Body of pancreas (tissue), 4 donors: Measurements from ENCODE around the gene BRD8. TPM values are rescaled to one million over a fixed set of nuclear protein-coding genes. Genes with fewer than 3 reads are reported as not detected.
"Not testable (repeated sequence)": the region's sequence is repeated elsewhere in the genome, so short reads cannot be mapped to it uniquely, and the experiment has no call there.

Experiments
- ATAC-seq: fragments of 150-250 bp; one replicate; pipeline ENCODE4 v1.9.1; 2016
- DNase-seq, 4 donors: peaks; one replicate each; pipeline ENCODE4 v3.0.0-alpha.2; 2019
- H3K27ac ChIP-seq, 4 donors: fragments of 200-600 bp; sonication (generic); 1 replicate in 3 of 4; 2 replicates in 1 of 4; pipeline versions ENCODE4 v1.5.1 to v1.6.1; 2016 to 2019; ENCODE audit warnings: mild to moderate bottlenecking in 1 of 4, mixed read lengths in 1 of 4, moderate library complexity in 1 of 4
- H3K27me3 ChIP-seq, 2 donors: fragments of 200-600 bp; sonication (generic); one replicate each; pipeline ENCODE4 v1.6.0; 2016; ENCODE audit warnings: mild to moderate bottlenecking in 1 of 2
- H3K36me3 ChIP-seq, 2 donors: fragments of 200-600 bp; sonication (generic); replicated peaks in 1 of 2; 2 replicates each; pipeline ENCODE4 v1.5.1; 2016; ENCODE audit warnings: low read depth in 2 of 2; ENCODE audit not compliant: insufficient read depth in 1 of 2
- H3K4me1 ChIP-seq: fragments of 200-600 bp; sonication (generic); one replicate; pipeline ENCODE4 v1.6.0; 2016
- H3K4me3 ChIP-seq, 2 donors: fragments of 200-600 bp; sonication (generic); 1 replicate in 1 of 2; 2 replicates in 1 of 2; pipeline ENCODE4 v1.5.1; 2016 to 2019
- H3K9me3 ChIP-seq, 3 donors: fragments of 200-600 bp; sonication (generic); 1 replicate in 2 of 3; 2 replicates in 1 of 3; pipeline ENCODE4 v1.5.1; 2016
- CTCF ChIP-seq, 7 experiments: fragments of 450-650 bp in 4 of 7; fragments of 200-600 bp in 3 of 7; sonication (generic) in 3 of 7; IDR thresholded peaks; one replicate each; pipeline ENCODE4 v1.5.1; 2016 to 2019; ENCODE audit warnings: antibody characterized with exemption in 7 of 7
- POLR2A ChIP-seq, 3 donors: fragments of 450-650 bp; IDR thresholded peaks; one replicate each; pipeline ENCODE4 v1.6.1; 2016; ENCODE audit warnings: antibody characterized with exemption in 3 of 3, mild to moderate bottlenecking in 2 of 3
- WGBS, 2 donors: methylation state at CpG; one replicate each; pipeline ENCODE4 v1.1.5; 2017; 5-methylcytosine and 5-hydroxymethylcytosine counted together
- intact Hi-C: fragments of 100-400 bp; cut with DNase I; formaldehyde crosslinking; loops from one replicate; pipeline ENCODE4 v1.15.1; 2023
- total RNA-seq, 2 donors: library from RNA; depleted of rRNA; stranded (reverse); fragments of >200 nt; gene quantifications; one replicate each; pipeline ENCODE4 v1.1.0, GENCODE V29; 2016

BRD8 gene
- total RNA-seq, 2 donors from 2014 or later = 44.9 to 52.1 TPM

GRCh38 chr5:138213161-138214029 lies 35.0 kb upstream of the BRD8 start, which contains the start of gene CDC23:
Gene CDC23, minus strand, starts transcription at chr5:138213323. Its CDS starts 11 bp downstream, at chr5:138213312.
- intact Hi-C loops = no loop called here
- DNase-seq = peak; percentile 91 to 97 (median 93)

GRCh38 chr5:138212828-138213160 lies 34.4 kb upstream of the BRD8 start:
- no peaks in the 10 kb centered on the region for H3K27me3 ChIP-seq
- H3K27ac ChIP-seq = peak overlapping the region in 3 of 4 donors; percentile 71 to 72 (median 72)
- intact Hi-C loops = no loop called here
- no peaks in the 10 kb centered on the region for H3K9me3 ChIP-seq
- peak overlapping the region; percentile 93 to 100 for H3K4me3 ChIP-seq
- DNase-seq (peak in 1 of 4 donors; percentile 12), ATAC-seq (peak; percentile 8)
- peaks cover 0 to 2% of the 10 kb centered on the region in 2 donors for H3K36me3 ChIP-seq
- TF ChIP-seq CTCF (IDR thresholded peaks at IDR 0.05) (no peak), POLR2A (IDR thresholded peaks at IDR 0.05) (no peak)
- 0% methylated on average over 8 of the region's 8 CpGs; no CpG with 5 or more reads in 1 of the 2 donors for WGBS, 2 donors
- H3K4me1 ChIP-seq = peaks cover 25% of the 10 kb centered on the region

More at GRCh38 chr5:138213161-138214029, 35.0 kb upstream of the BRD8 start, which contains the start of gene CDC23:
- peaks cover 0 to 2% of the 10 kb centered on the region in 2 donors for H3K36me3 ChIP-seq
- H3K27ac ChIP-seq = peak within 1 kb of the TSS in 3 of 4 donors; percentile 71 to 72 (median 72)
- H3K27me3 ChIP-seq = no peaks in the 10 kb centered on the region
- TF ChIP-seq CTCF (IDR thresholded peaks at IDR 0.05) = no peak
- peak in 2 of 3 donors; percentile 71 for TF ChIP-seq POLR2A (IDR thresholded peaks at IDR 0.05)
- ATAC-seq = peak; percentile 100
- no peaks in the 10 kb centered on the region for H3K9me3 ChIP-seq
- H3K4me3 ChIP-seq = peak within 1 kb of the TSS; percentile 93 to 100
- H3K4me1 ChIP-seq = peaks cover 25% of the 10 kb centered on the region
- 1 to 2% methylated on average over 30 to 32 of the region's 32 CpGs for WGBS, 2 donors

DNA sequence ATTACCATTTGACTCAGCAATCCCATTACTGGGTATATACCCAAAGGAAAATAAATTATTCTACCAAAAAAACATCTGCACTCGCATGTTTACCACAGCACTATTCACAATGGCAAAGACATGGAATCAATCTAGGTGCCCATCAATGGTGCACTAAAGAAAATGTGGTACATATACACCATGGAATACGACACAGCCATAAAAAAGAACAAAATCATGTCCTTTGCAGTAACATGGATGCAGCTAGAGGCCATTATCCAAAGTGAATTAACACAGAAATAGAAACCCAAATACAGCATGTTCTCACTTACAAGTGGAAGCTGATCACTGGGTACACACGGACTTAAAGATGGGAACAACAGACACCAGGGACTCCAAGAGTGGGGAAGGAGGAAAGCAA lies 32.6 kb upstream of the BRD8 start:
- ATAC-seq = no peak
- no peak overlapping the region for H3K27ac ChIP-seq
- H3K4me1 ChIP-seq = peaks cover 25% of the 10 kb centered on the region
- intact Hi-C loops = no loop called here
- no peak overlapping the region for H3K4me3 ChIP-seq
- no peak for TF ChIP-seq POLR2A (IDR thresholded peaks at IDR 0.05)
- TF ChIP-seq CTCF (IDR thresholded peaks at IDR 0.05) = no peak
- DNase-seq = no peak
- H3K27me3 ChIP-seq = no peaks in the 10 kb centered on the region
- H3K36me3 ChIP-seq = peaks cover 0 to 5% of the 10 kb centered on the region in 2 donors
- no peaks in the 10 kb centered on the region for H3K9me3 ChIP-seq
- WGBS, 2 donors = 86 to 90% methylated on average over 3 of the region's 3 CpGs

- ATAC-seq, H3K27me3 ChIP-seq, H3K27ac ChIP-seq, H3K9me3 ChIP-seq, H3K4me3 ChIP-seq, DNase-seq, intact Hi-C loops, H3K4me1 ChIP-seq: not testable (repeated sequence)
- peaks cover 5 to 18% of the 10 kb centered on the region in 2 donors for H3K36me3 ChIP-seq
- 89 to 93% methylated on average over 8 of the region's 8 CpGs for WGBS, 2 donors
Observed at GRCh38 chr5:138193859-138194258, 15.4 kb upstream of the BRD8 start.

GRCh38 chr5:138192826-138193225 lies 14.4 kb upstream of the BRD8 start:
- Histone ChIP-seq H3K9me3 (no peaks in the 10 kb centered on the region), H3K36me3 (peaks cover 5 to 27% of the 10 kb centered on the region in 2 donors), H3K4me3 (no peak overlapping the region), H3K27ac (no peak overlapping the region), H3K27me3 (no peaks in the 10 kb centered on the region), H3K4me1 (no peaks in the 10 kb centered on the region)
- 84 to 85% methylated on average over 3 of the region's 3 CpGs for WGBS, 2 donors
- DNase-seq (no peak), ATAC-seq (no peak)
- TF ChIP-seq POLR2A (IDR thresholded peaks at IDR 0.05) = no peak
- TF ChIP-seq CTCF (IDR thresholded peaks at IDR 0.05) = no peak
- intact Hi-C loops = no loop called here
